HepG2 (cell line): ENCODE results near the gene RABGAP1L.

Source experiments
- EP300 ChIP-seq, 3 experiments: sonication (generic) in 1 of 3; formaldehyde crosslinking in 1 of 3; IDR thresholded peaks; 2 replicates each; pipeline versions ENCODE4 v1.5.1 to v1.6.1; 2011 to 2020; ENCODE audit warnings: low read depth in 2 of 3, low read length in 2 of 3, borderline replicate concordance in 1 of 3, improper control_type of control experiment in 1 of 3, mild to moderate bottlenecking in 1 of 3, missing genetic modification reagents in 1 of 3, moderate library complexity in 1 of 3
- EZH2 ChIP-seq: conservative IDR thresholded peaks from 2 replicates; pipeline ENCODE4 v1.6.1; 2012; ENCODE audit warnings: mild to moderate bottlenecking, low read depth, low read length, moderate library complexity
- FOXA1 ChIP-seq, 2 experiments: fragments of 450-650 bp in 1 of 2; sonication (generic) in 1 of 2; formaldehyde crosslinking in 1 of 2; IDR thresholded peaks; 2 replicates each; pipeline versions ENCODE4 v1.4.0 to v1.6.1; 2016 to 2020; ENCODE audit warnings: missing genetic modification reagents in 1 of 2
- GPN1 ChIP-seq: sonication (generic); formaldehyde crosslinking; IDR thresholded peaks from 2 replicates; pipeline ENCODE4 v1.5.1; 2020; ENCODE audit warnings: missing genetic modification reagents, borderline replicate concordance
- MAFK ChIP-seq, 2 experiments: IDR thresholded peaks in 1 of 2; conservative IDR thresholded peaks in 1 of 2; 2 replicates each; pipeline ENCODE4 v1.6.1; 2011; ENCODE audit warnings: improper control_type of control experiment in 2 of 2, low read length in 2 of 2
- MTF1 ChIP-seq: sonication (generic); formaldehyde crosslinking; IDR thresholded peaks from 2 replicates; pipeline ENCODE4 v1.5.0; 2020; ENCODE audit warnings: missing genetic modification reagents
- NCOA5 ChIP-seq: sonication (generic); formaldehyde crosslinking; IDR thresholded peaks from 2 replicates; pipeline ENCODE4 v1.4.0; 2020; ENCODE audit warnings: missing genetic modification reagents
- POLR2A ChIP-seq, 2 experiments: IDR thresholded peaks; 2 replicates each; pipeline ENCODE4 v1.6.1; 2011; ENCODE audit warnings: low read depth in 2 of 2, low read length in 2 of 2, mild to moderate bottlenecking in 1 of 2, moderate library complexity in 1 of 2; ENCODE audit not compliant: insufficient read depth in 1 of 2
- TF ChIP-seq, protein P1 (sequence below): sonication (generic); formaldehyde crosslinking; IDR thresholded peaks from 2 replicates; pipeline ENCODE4 v1.4.0; 2020; ENCODE audit warnings: missing genetic modification reagents, borderline replicate concordance
- TF ChIP-seq, protein P2 (sequence below): fragments of 450-650 bp; IDR thresholded peaks from 2 replicates; pipeline ENCODE4 v1.6.1; 2016
- TF ChIP-seq, protein P3 (sequence below): sonication (generic); formaldehyde crosslinking; IDR thresholded peaks from 2 replicates; pipeline ENCODE4 v1.5.0; 2020; ENCODE audit warnings: mild to moderate bottlenecking, missing genetic modification reagents
- TF ChIP-seq, protein P4 (sequence below): sonication (generic); formaldehyde crosslinking; IDR thresholded peaks from 2 replicates; pipeline ENCODE4 v1.8.0; 2022; ENCODE audit warnings: low read depth, missing genetic modification reagents

DNA sequence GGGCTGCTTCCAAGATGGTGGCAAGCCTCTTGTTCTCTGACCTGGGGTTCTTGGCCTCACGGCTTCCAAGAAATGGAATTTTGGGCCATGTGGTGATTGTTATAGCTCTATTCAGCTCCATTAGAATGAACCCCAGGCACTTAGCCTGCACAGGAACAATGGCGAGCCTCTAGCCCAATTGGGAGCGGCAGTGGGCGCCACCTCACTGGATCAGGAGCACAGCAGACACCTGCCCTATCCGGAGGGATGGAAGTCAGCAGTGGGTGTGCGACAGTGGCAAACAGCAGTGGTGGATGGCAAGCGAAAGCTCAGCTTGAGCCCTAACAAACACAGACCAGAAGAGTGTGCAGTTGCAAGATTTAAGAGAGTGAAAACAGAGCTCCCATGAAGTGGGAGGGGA lies 519.3 kb downstream of the RABGAP1L start:
- TF ChIP-seq, protein P1, sequence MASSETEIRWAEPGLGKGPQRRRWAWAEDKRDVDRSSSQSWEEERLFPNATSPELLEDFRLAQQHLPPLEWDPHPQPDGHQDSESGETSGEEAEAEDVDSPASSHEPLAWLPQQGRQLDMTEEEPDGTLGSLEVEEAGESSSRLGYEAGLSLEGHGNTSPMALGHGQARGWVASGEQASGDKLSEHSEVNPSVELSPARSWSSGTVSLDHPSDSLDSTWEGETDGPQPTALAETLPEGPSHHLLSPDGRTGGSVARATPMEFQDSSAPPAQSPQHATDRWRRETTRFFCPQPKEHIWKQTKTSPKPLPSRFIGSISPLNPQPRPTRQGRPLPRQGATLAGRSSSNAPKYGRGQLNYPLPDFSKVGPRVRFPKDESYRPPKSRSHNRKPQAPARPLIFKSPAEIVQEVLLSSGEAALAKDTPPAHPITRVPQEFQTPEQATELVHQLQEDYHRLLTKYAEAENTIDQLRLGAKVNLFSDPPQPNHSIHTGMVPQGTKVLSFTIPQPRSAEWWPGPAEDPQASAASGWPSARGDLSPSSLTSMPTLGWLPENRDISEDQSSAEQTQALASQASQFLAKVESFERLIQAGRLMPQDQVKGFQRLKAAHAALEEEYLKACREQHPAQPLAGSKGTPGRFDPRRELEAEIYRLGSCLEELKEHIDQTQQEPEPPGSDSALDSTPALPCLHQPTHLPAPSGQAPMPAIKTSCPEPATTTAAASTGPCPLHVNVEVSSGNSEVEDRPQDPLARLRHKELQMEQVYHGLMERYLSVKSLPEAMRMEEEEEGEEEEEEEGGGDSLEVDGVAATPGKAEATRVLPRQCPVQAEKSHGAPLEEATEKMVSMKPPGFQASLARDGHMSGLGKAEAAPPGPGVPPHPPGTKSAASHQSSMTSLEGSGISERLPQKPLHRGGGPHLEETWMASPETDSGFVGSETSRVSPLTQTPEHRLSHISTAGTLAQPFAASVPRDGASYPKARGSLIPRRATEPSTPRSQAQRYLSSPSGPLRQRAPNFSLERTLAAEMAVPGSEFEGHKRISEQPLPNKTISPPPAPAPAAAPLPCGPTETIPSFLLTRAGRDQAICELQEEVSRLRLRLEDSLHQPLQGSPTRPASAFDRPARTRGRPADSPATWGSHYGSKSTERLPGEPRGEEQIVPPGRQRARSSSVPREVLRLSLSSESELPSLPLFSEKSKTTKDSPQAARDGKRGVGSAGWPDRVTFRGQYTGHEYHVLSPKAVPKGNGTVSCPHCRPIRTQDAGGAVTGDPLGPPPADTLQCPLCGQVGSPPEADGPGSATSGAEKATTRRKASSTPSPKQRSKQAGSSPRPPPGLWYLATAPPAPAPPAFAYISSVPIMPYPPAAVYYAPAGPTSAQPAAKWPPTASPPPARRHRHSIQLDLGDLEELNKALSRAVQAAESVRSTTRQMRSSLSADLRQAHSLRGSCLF (CRISPR knock-in tag) = no peak
- TF ChIP-seq, protein P2, sequence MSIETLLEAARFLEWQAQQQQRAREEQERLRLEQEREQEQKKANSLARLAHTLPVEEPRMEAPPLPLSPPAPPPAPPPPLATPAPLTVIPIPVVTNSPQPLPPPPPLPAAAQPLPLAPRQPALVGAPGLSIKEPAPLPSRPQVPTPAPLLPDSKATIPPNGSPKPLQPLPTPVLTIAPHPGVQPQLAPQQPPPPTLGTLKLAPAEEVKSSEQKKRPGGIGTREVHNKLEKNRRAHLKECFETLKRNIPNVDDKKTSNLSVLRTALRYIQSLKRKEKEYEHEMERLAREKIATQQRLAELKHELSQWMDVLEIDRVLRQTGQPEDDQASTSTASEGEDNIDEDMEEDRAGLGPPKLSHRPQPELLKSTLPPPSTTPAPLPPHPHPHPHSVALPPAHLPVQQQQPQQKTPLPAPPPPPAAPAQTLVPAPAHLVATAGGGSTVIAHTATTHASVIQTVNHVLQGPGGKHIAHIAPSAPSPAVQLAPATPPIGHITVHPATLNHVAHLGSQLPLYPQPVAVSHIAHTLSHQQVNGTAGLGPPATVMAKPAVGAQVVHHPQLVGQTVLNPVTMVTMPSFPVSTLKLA = no peak
- TF ChIP-seq EP300 (IDR thresholded peaks at IDR 0.05; ENCODE audit: low read depth in 2 of 2, low read length in 2 of 2) (no peak), EP300 (CRISPR knock-in tag; IDR thresholded peaks at IDR 0.05; ENCODE audit: borderline replicate concordance) (no peak), EZH2 (no peak), NCOA5 (CRISPR knock-in tag) (no peak), MAFK (conservative IDR thresholded peaks at IDR 0.05 in 1 of 2, IDR thresholded peaks at IDR 0.05 in 1 of 2; ENCODE audit: low read length in 2 of 2) (no peak), POLR2A (IDR thresholded peaks at IDR 0.05; ENCODE audit: insufficient read depth in 1 of 2, low read depth in 2 of 2, low read length in 2 of 2) (no peak), FOXA1 (IDR thresholded peaks at IDR 0.05) (no peak), FOXA1 (CRISPR knock-in tag; IDR thresholded peaks at IDR 0.05) (no peak), GPN1 (no peak), MTF1 (CRISPR knock-in tag) (no peak)
- TF ChIP-seq, protein P3, sequence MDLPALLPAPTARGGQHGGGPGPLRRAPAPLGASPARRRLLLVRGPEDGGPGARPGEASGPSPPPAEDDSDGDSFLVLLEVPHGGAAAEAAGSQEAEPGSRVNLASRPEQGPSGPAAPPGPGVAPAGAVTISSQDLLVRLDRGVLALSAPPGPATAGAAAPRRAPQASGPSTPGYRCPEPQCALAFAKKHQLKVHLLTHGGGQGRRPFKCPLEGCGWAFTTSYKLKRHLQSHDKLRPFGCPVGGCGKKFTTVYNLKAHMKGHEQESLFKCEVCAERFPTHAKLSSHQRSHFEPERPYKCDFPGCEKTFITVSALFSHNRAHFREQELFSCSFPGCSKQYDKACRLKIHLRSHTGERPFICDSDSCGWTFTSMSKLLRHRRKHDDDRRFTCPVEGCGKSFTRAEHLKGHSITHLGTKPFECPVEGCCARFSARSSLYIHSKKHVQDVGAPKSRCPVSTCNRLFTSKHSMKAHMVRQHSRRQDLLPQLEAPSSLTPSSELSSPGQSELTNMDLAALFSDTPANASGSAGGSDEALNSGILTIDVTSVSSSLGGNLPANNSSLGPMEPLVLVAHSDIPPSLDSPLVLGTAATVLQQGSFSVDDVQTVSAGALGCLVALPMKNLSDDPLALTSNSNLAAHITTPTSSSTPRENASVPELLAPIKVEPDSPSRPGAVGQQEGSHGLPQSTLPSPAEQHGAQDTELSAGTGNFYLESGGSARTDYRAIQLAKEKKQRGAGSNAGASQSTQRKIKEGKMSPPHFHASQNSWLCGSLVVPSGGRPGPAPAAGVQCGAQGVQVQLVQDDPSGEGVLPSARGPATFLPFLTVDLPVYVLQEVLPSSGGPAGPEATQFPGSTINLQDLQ (CRISPR knock-in tag) = no peak
- TF ChIP-seq, protein P4, sequence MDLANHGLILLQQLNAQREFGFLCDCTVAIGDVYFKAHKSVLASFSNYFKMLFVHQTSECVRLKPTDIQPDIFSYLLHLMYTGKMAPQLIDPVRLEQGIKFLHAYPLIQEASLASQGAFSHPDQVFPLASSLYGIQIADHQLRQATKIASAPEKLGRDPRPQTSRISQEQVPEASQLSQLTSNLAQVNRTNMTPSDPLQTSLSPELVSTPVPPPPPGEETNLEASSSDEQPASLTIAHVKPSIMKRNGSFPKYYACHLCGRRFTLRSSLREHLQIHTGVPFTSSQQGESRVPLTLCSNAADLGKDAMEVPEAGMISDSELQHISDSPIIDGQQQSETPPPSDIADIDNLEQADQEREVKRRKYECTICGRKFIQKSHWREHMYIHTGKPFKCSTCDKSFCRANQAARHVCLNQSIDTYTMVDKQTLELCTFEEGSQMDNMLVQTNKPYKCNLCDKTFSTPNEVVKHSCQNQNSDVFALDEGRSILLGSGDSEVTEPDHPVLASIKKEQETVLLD (CRISPR knock-in tag) = no peak
